K562 (cell line): ENCODE results near the gene TMEM242.

Experiments
- ATF3 ChIP-seq, 2 experiments: fragments of 450-650 bp in 1 of 2; sonication (generic) in 1 of 2; formaldehyde crosslinking in 1 of 2; IDR thresholded peaks in 1 of 2; conservative IDR thresholded peaks in 1 of 2; 2 replicates each; pipeline versions ENCODE4 v1.6.1 to v1.8.1; 2016 to 2023; ENCODE audit warnings: mild to moderate bottlenecking in 2 of 2, moderate library complexity in 2 of 2, inconsistent platforms in 1 of 2, missing genetic modification reagents in 1 of 2
- KAT8 ChIP-seq: fragments of 450-650 bp; IDR thresholded peaks from 2 replicates; pipeline ENCODE4 v1.6.1; 2016; ENCODE audit warnings: low read depth, mild to moderate bottlenecking
- SAFB2 ChIP-seq: fragments of 200-400 bp; formaldehyde crosslinking; IDR thresholded peaks from 2 replicates; pipeline ENCODE4 v1.6.1; 2018; ENCODE audit warnings: borderline replicate concordance, low read length, low read depth, moderate library complexity; ENCODE audit not compliant: severe bottlenecking
- ZNF121 ChIP-seq: sonication (generic); formaldehyde crosslinking; conservative IDR thresholded peaks from 2 replicates; pipeline ENCODE4 v1.8.0; 2022; ENCODE audit warnings: missing genetic modification reagents
- ZNF232 ChIP-seq: sonication (generic); formaldehyde crosslinking; IDR thresholded peaks from 2 replicates; pipeline ENCODE4 v1.8.0; 2022; ENCODE audit warnings: mild to moderate bottlenecking, missing genetic modification reagents

DNA sequence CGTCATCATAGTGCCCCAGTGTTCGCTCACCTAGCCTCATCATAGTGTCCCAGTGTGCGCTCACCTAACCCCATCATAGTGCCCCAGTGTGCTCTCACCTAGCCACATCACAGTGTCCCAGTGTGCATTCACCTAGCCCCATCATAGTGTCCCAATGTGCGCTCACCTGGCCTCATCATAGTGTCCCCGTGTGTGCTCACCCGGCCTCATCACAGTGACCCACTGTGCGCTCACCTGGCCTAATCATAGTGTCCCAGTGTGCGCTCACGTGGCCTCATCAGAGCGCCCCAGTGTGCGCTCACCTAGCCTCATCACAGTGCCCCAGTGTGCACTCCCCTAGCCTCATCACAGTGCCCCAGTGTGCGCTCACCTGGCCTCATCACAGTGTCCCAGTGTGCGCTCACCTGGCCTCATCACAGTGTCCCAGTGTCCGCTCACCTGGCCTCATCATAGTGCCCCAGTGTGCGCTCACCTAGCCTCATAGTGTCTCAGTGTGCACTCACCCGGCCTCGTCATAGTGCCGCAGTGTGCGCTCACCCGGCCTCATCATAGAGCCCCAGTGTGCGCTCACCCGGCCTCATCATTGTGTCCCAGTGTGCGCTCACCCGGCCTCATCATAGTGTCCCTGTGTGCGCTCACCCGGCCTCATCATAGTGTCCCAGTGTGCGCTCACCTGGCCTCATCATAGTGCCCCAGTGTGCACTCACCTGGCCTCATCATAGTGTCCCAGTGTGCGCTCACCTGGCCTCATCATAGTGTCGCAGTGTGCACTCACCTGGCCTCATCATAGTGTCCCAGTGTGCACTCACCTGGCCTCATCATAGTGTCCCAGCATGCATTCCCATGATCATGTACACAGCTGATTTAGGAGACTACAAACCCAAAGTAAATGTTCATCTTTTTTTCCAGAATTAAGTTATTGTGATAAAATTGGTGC lies 9.5 kb downstream of the TMEM242 start:
- no peak for TF ChIP-seq SAFB2
- no peak for TF ChIP-seq ATF3 (IDR thresholded peaks at IDR 0.05)
- TF ChIP-seq ATF3 (CRISPR knock-in tag; conservative IDR thresholded peaks at IDR 0.05) = no peak
- no peak for TF ChIP-seq ZNF121 (CRISPR knock-in tag)
- no peak for TF ChIP-seq KAT8
- no peak for TF ChIP-seq ZNF232
